ENCODE results near the gene UROC1.
"Not testable (repeated sequence)": the region's sequence is repeated elsewhere in the genome, so short reads cannot be mapped to it uniquely, and the experiment has no call there.

The UROC1 gene

DNA sequence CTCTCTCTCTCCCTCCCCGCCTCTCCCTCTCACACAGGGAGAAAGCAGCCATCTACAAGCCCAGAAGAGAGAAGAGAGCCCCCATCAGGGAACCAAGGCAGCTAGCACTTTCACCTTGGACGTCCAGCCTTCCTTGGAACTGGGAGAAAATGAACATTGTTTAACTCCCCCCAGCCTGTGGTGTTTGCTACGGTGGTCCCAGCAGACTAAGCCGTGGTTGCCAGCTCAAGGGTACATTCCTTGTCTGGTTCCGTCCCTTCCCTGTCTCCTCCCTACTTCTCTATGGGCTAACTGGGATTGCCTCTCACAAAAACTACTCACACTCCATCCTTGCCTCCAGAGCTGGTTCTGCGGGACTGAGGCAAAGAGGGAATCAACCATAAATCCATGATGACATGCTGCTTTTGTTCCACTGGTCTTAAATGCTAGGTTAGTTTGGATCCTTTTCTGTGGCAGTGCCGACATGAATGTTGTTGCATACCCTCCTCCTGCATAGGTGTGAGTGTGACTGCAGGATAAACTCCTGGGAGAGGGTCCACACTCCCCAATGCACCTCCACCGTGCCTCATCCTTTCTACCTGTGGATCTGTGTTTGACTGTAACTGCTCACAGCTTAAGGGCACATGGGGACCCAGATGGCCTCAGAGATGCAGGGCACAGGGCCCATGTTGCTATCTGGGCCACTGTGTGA is 29.1 kb upstream of the UROC1 start:
- DNase-seq = no peak

- no peak for DNase-seq
Observed at GRCh38 chr3:126546013-126546412, 28.4 kb upstream of the UROC1 start.

DNA sequence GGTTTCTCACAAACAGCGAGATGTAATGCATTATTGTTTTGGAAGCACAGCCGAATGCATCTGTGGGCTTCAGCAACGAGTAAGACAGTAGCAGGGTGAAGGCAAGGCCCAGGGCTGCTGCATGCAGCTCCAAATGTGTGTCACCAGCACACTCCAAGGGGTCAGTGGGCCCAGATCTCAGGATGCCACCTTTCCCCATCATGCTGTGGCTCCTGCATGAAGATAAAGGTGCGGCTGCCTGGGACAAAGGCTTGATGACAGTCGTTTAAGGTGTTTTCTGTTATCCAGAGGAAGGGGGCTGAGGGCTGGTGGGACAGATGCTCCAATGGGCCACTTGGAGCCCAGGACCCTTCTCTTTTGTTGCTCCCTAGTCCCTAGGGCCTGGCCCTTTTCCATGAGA is 28.0 kb upstream of the UROC1 start:
- DNase-seq = no peak

- no peak for DNase-seq
Observed at GRCh38 chr3:126544596-126545281, 27.2 kb upstream of the UROC1 start.

DNA sequence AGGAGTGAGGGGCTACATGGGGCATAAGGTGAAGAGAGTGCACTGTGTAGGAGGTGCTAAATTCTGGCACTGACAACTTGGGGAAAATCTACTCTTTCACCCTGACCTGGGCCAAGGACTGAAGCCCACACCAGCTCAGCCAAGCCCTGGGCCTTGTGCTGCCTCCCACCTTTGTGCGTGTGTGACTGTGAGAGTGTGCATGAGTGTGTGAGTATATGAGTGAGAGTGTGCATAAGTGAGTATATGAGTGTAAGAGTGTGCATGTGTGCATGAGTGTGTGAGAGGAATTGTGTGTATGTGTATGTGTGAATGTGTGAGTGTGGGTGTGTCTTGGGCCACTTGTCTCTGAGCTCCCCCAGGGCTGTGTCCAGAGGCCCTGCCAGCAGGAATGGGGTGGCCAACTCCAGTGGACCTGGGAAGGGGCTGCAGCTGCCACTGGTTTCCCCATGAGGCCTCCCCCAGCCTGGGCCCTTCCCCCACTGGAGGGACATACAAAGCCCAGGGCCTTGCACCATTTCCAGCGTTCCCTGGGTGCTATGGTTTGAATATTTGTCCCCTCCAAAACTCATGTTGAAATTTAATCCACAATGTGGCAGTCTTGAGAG is 26.0 kb upstream of the UROC1 start:
- no peak for DNase-seq

DNA sequence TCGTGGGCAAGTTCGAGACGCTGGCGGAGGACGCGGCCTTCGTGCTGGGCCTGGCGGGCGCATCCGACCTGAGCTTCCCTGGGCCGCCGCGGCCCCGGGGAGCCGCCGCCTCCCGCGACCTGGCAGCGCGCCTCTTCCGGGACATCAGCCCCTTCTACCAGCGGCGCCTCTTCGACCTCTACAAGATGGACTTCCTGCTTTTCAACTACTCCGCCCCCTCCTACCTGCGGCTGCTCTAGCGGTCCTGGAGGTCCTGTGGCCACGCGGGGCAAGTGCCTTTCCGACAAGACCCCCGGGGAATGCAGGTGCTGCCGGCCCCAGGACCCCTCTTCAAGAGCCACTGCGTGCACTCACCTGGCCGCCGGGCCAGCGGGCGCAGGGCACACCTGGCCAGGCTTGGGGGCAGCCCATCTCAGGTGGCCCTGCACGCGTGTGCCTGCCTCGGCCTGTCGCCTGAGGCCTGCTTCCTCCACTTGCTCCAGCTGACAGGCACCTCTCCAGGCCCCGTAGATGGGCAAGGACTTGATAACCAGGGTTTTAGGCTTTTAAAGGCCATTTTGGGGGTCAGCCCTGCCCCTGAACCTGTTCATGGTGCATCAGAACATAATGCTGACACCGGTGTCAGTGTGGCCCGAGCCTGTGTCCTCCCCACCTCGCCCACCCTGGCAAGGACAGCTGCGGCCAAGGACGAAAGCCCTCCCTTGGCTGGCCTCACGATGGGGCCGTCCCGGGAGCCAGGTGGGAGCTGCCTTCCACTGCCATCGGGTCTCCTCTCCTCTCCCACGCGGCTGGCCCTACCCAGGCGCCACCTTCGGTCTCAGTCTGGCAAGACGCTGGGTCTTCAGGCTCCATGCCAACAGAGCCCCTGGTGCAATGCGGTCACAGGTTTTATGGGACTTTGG is 25.0 kb upstream of the UROC1 start:
- no peak for DNase-seq

- no peak for DNase-seq
Observed at GRCh38 chr3:126541628-126542339, 24.2 kb upstream of the UROC1 start.

DNA sequence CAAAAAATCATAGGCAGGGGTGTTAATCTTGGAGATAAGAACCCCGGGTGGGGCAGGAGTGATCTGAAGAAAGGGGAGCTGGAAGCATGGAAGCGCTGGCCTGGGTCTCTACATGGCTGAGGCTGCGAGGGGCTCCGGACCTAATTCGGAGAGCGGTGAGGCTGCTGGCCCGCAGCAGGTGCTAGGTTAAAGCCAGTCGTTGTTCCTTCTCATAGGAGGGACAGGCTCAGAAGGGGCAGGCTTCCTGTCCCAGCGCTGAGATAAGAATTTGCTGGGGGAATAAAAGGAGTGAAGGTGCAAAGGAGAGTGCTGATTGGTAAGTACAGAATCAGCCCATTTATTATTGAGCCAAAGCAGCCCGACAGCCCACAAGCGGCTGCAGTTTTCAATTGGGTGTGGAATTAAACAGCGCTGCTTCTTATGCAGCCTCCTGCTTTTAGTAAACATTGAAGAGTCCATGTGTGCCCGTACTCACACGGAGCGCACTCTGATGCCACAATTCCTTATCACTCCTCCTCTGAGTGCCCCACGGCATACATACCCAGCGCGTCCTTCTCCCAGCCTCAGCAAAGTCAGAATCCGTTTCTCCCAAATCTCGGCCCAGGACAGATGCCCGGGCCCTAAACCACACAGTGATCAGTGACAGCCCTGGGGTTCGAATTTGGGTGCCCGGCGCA is 23.5 kb upstream of the UROC1 start:
- no peak for DNase-seq

GRCh38 chr3:126540342-126540849 is 22.8 kb upstream of the UROC1 start:
- DNase-seq = no peak

DNA sequence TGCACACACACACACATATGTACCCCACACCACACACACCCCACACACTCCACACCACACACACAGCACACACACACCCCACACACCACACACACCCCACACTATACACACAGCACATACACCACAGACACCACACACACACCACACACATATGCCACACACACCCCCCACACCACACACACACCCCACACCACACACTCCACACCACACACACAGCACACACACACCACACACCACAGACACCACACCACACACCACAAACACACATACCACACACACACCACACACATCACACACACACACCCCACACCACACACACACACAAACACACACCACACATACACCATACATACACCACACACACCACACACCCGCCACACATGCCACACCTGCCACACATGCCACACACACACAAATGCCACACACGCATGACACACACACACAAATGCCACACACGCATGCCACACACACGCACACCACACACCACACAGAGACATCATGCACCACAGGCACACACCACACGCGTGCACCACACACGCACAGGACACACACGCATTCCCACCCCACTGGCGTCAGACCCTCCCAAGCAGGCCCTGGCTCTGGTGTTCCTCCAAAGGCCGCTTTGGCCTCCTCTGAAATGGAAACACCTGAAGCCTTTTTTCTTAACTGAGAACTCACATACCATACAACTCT is 22.1 kb upstream of the UROC1 start:
- no peak for DNase-seq

DNA sequence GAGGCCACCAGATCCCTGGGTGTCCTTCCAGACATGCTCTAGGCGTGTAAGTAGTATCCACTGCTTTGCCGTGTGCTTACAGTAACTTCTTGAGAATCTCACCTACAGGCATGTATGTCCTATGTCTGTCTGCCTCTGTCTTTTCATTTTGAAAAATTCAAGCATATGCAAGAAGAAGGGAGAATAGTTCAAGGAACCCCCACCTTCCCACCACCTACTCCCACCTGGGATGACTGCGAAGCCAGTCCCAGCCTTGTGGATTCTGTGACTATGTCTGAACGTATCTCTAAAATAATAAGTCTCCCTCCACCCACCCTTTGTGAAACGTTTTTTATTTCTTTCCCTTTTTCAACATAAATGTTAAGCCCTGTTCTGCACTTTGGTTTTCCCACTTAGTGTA is 21.4 kb upstream of the UROC1 start:
- no peak for DNase-seq

DNA sequence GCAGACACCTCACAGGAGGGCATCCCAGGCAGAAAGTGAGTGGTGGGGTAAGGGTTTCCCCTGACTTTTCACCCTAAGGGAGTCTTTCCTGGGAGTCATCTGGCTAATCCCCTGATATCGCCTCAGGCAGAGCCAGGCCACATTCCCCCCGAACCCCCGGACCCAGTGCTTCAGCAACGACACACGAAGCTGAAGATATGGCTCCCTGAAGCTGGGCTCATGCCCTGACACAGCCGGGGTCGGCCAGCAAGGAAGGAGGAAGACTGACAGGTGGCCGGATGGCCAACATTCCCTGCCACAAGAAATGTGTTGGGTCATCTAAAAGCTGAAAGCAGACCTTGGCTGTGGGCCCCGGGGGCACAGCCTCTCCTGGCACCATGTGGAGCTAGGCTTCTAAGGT is 20.7 kb upstream of the UROC1 start:
- DNase-seq = no peak

DNA sequence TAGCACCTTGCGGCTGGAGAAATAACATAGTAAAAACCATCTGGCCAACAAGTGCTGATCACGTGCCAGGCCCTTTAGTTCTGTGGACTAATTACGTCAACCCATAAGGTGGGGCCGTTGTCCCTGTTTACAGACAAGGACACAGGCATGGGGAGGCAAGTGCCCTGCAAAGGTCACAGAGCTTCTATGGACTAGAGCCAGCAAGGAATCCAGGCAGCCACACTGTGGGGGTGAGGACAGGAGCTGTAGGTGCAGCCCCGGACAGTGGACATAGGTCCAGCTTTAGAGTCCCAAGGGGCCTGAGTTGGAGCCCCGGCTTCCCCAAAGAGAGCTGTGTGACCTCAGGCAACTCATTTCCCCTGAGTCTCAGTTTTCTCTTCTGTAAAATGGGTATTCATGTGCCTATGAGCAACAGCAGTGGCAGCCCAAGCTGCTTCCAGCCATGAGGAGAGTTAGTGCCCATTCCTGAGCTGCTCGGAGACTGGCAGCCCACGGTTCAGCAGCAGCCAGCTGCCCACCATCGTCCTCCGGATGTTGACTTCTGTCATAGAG is 20.2 kb upstream of the UROC1 start:
- DNase-seq = no peak

GRCh38 chr3:126537116-126537729 is 19.6 kb upstream of the UROC1 start:
- DNase-seq = no peak

GRCh38 chr3:126536126-126536525 is 18.6 kb upstream of the UROC1 start:
- DNase-seq = no peak

DNA sequence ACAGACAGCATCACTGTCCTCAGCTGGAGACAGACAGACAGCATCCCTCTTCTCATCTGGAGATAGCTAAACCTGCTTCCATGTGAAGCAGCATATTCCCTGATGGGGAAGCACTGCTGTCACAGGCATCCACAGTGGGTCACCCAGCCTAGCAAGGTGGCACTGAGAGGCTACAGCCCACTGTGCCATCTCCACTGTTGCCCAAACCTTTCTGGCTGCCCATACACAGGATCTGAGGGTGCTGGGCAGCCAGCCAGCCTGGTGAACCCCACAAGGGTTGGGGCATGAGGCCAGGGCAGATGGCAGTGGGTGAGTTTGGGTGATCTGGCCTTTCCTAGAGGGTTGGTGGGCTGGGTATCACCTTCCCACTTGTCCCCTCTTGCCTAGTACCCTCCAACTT is 18.1 kb upstream of the UROC1 start:
- DNase-seq = no peak

- DNase-seq = not testable (repeated sequence)
Observed at GRCh38 chr3:126534716-126535115, 17.1 kb upstream of the UROC1 start.

DNA sequence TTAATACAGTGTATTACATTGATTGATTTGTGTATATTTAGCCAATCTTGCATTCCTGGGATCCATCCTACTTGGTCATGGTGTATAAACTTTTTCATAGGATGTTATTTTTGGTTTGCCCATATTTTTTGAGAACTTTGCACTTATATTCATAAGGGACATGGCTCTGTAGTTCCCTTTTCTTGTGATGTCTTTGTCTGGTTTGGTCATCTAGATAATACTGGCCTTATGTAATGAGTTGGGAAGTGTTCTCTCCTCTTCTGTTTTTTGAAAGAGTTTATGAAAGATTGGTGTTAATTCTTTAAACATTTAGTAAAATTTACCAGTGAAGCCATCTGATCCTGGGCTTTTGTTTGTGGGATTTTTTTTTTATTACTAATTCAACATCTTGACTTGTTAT is 15.9 kb upstream of the UROC1 start:
- no peak for DNase-seq

GRCh38 chr3:126531051-126531330 is 13.4 kb upstream of the UROC1 start:
- DNase-seq = no peak

DNA sequence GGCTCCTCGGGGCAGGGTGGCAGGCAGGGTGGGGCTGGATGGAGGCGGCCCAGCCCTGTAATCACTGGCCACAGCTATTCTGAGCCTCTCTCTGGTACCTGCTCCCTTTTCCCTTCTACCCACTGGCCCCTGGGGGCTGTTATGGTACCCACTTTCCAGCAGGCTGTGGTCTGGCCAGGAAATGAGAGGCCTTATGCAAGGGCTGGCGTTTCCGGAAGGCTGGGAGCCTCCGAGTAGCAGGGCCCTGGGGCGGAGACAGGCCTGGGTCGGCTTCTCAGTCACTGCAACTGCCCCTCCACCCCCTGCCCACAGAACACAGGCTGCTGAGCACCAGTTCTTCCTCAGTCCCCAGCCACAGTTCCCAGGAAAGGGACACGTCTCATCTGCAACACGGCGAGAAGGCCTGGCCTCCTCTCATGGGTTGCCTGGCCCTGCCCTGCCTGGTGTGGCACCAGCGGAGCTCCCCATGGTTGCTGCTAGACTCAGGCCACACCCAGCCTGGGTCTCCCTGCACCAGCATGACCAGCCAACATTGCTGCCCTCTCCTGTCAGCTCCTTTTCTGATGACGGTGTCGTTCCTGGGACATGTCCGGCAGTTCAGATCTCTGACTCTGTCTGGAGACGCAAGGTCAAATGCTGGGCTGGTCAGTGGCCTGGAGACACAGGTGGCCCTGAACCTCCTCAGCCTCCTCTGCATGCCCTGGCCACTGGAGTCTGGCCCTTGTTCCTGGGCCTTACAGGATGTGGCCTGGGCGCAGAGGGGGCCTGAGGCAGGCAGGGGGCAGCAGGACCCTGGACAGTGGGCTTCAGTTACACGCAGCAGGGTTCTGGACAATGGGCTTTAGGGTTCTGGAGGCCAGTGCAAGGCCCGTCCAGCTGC is 12.8 kb upstream of the UROC1 start:
- no peak for DNase-seq
